Sigmoid colon (tissue), 7 donors: ENCODE results near the gene HTT. TPM values are rescaled to one million over a fixed set of nuclear protein-coding genes. Genes with fewer than 3 reads are reported as not detected.
A peak's percentile ranks its signal among the peaks of the same experiment; 100 is the strongest.

Experiments
- DNase-seq: peaks from one replicate; pipeline ENCODE4 v3.0.0-alpha.2; 2019
- H3K27ac ChIP-seq, 4 donors: fragments of 200-600 bp; sonication (generic); one replicate each; pipeline ENCODE4 v1.5.1; 2016 to 2019; ENCODE audit warnings: mild to moderate bottlenecking in 1 of 4
- H3K27me3 ChIP-seq, 3 donors: fragments of 200-600 bp; sonication (generic); one replicate each; pipeline ENCODE4 v1.5.1; 2019; ENCODE audit warnings: mild to moderate bottlenecking in 1 of 3
- H3K36me3 ChIP-seq, 4 donors: fragments of 200-600 bp; sonication (generic); one replicate each; pipeline ENCODE4 v1.5.1; 2016 to 2019
- H3K4me1 ChIP-seq, 4 donors: fragments of 200-600 bp; sonication (generic); one replicate each; pipeline ENCODE4 v1.5.1; 2017 to 2019
- H3K4me3 ChIP-seq, 4 donors: fragments of 200-600 bp; sonication (generic); one replicate each; pipeline ENCODE4 v1.5.1; 2017 to 2019; ENCODE audit warnings: mild to moderate bottlenecking in 2 of 4, moderate library complexity in 1 of 4
- H3K9me3 ChIP-seq, 4 donors: fragments of 200-600 bp in 3 of 4; sonication (generic) in 3 of 4; one replicate each; pipeline versions ENCODE4 v1.5.1 to v1.6.1; 2013 to 2019
- CTCF ChIP-seq, 4 experiments: fragments of 450-650 bp in 3 of 4; fragments of 200-600 bp in 1 of 4; IDR thresholded peaks; one replicate each; pipeline ENCODE4 v1.5.1; 2016 to 2019; ENCODE audit warnings: antibody characterized with exemption in 4 of 4, mild to moderate bottlenecking in 3 of 4, moderate library complexity in 2 of 4
- EP300 ChIP-seq, 4 donors: sonication (generic); formaldehyde crosslinking; IDR thresholded peaks; one replicate each; pipeline ENCODE4 v1.6.1; 2017; ENCODE audit warnings: antibody characterized with exemption in 4 of 4
- POLR2A ChIP-seq, 2 donors: fragments of 450-650 bp; IDR thresholded peaks; one replicate each; pipeline ENCODE4 v1.6.1; 2016; ENCODE audit warnings: antibody characterized with exemption in 2 of 2, mild to moderate bottlenecking in 2 of 2, moderate library complexity in 2 of 2
- POLR2AphosphoS5 ChIP-seq, 4 donors: sonication (generic); formaldehyde crosslinking; IDR thresholded peaks; one replicate each; pipeline ENCODE4 v1.6.1; 2017; ENCODE audit warnings: antibody characterized with exemption in 4 of 4
- WGBS, 2 donors: extraction: QIAGEN DNeasy Blood & Tissue Kit; methylation state at CpG; one replicate each; pipeline ENCODE4 v1.1.7; 2013; 5-methylcytosine and 5-hydroxymethylcytosine counted together
- intact Hi-C: fragments of 100-400 bp; cut with DNase I; formaldehyde crosslinking; loops from one replicate; pipeline ENCODE4 v1.15.1; 2023
- polyA plus RNA-seq, 3 donors: library from polyadenylated mRNA; stranded (reverse); fragments of 200-250 nt; gene quantifications; one replicate each; pipeline ENCODE4 v1.2.3, GENCODE V29; 2013
- total RNA-seq, 4 donors: library from RNA; depleted of rRNA; stranded (reverse); fragments of >200 nt; gene quantifications; one replicate each; pipeline ENCODE4 v1.1.0, GENCODE V29; 2016
- donor health status: healthy with polysubstance abuse.
- donor health status: Bipolar disorder and iron deficiency.
- donor health status: healthy.

HTT gene
- total and polyA plus RNA-seq, 7 donors = 6.5 to 41.5 (median 22.7) TPM

DNA sequence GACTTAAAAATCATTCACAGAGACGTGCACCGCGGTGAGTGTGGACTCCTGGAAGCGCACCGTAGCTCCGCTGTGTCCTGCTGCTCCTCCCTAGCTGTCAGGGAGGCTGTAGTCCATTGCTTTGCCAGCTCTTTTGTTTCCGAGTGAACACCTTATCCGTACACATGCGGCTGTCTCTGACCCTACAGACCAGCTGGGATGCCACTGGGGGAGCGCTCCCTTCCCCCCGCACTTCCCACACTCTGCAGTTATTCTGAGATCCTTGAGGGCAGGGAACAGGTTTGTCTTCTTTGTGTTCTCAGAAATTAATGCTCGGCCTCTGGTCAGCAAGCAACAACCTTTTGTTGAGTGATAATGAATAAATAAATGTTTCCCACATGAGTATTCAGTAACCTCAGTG, 140.8 kb downstream of the HTT start:
- intact Hi-C loops = no loop called here
- 96% methylated on average over 12 of the region's 12 CpGs for WGBS, 2 donors
- peak; percentile 26 for DNase-seq
- no peak overlapping the region for H3K27ac ChIP-seq
- H3K4me1 ChIP-seq = no peaks in the 10 kb centered on the region
- H3K27me3 ChIP-seq = no peaks in the 10 kb centered on the region
- H3K4me3 ChIP-seq = no peak overlapping the region
- H3K36me3 ChIP-seq = peaks cover 32 to 90% (median 66%) of the 10 kb centered on the region in 4 donors
- TF ChIP-seq POLR2A (IDR thresholded peaks at IDR 0.05) = no peak
- no peak for TF ChIP-seq CTCF (IDR thresholded peaks at IDR 0.05)
- TF ChIP-seq POLR2AphosphoS5 (IDR thresholded peaks at IDR 0.05) = no peak
- no peak for TF ChIP-seq EP300 (IDR thresholded peaks at IDR 0.05)
- H3K9me3 ChIP-seq = no peaks in the 10 kb centered on the region

GRCh38 chr4:3215733-3216132, 141.3 kb downstream of the HTT start:
- H3K4me1 ChIP-seq = no peaks in the 10 kb centered on the region
- H3K36me3 ChIP-seq = peaks cover 32 to 90% (median 65%) of the 10 kb centered on the region in 4 donors
- H3K27me3 ChIP-seq = no peaks in the 10 kb centered on the region
- TF ChIP-seq POLR2AphosphoS5 (IDR thresholded peaks at IDR 0.05) (no peak), EP300 (IDR thresholded peaks at IDR 0.05) (no peak)
- H3K4me3 ChIP-seq = no peak overlapping the region
- 97% methylated on average over 4 of the region's 4 CpGs for WGBS, 2 donors
- H3K27ac ChIP-seq = no peak overlapping the region
- intact Hi-C loops = no loop called here
- no peaks in the 10 kb centered on the region for H3K9me3 ChIP-seq
- peak; percentile 36 for DNase-seq

- TF ChIP-seq CTCF (IDR thresholded peaks at IDR 0.05) = no peak
- TF ChIP-seq POLR2AphosphoS5 (IDR thresholded peaks at IDR 0.05) = no peak
- no peak for TF ChIP-seq POLR2A (IDR thresholded peaks at IDR 0.05)
- no peak for TF ChIP-seq EP300 (IDR thresholded peaks at IDR 0.05)
Measured at GRCh38 chr4:3217266-3217665, 142.8 kb downstream of the HTT start.

DNA sequence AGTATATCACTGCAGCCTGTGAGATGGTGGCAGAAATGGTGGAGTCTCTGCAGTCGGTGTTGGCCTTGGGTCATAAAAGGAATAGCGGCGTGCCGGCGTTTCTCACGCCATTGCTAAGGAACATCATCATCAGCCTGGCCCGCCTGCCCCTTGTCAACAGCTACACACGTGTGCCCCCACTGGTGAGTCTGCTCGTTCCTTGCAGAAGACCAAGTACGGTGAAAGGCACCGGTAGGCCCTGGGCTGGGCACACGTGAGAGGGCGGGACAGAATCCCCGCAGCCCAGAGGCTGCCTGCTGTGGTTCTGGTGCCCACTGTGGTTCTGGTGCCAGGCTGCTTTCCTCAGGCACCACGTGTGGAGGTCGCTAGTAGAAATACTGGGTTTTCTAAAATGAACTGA, 143.3 kb downstream of the HTT start:
- H3K27me3 ChIP-seq = no peaks in the 10 kb centered on the region
- H3K9me3 ChIP-seq = no peaks in the 10 kb centered on the region
- no peak overlapping the region for H3K27ac ChIP-seq
- peak; percentile 44 for DNase-seq
- H3K4me1 ChIP-seq = no peaks in the 10 kb centered on the region
- H3K4me3 ChIP-seq = no peak overlapping the region
- 94 to 96% methylated on average over 16 of the region's 16 CpGs for WGBS, 2 donors
- intact Hi-C loops = no loop called here
- H3K36me3 ChIP-seq = peaks cover 26 to 97% (median 68%) of the 10 kb centered on the region in 4 donors
- TF ChIP-seq EP300 (IDR thresholded peaks at IDR 0.05) (no peak), CTCF (IDR thresholded peaks at IDR 0.05) (no peak), POLR2A (IDR thresholded peaks at IDR 0.05) (no peak), POLR2AphosphoS5 (IDR thresholded peaks at IDR 0.05) (no peak)

More at GRCh38 chr4:3217266-3217665, 142.8 kb downstream of the HTT start:
- DNase-seq = peak; percentile 32
- Histone ChIP-seq H3K36me3 (peaks cover 29 to 97% (median 66%) of the 10 kb centered on the region in 4 donors), H3K4me3 (no peak overlapping the region), H3K27ac (no peak overlapping the region), H3K9me3 (no peaks in the 10 kb centered on the region), H3K4me1 (no peaks in the 10 kb centered on the region), H3K27me3 (no peaks in the 10 kb centered on the region)
- intact Hi-C loops = no loop called here
- 91 to 94% methylated on average over 2 of the region's 2 CpGs for WGBS, 2 donors

GRCh38 chr4:3218824-3219760, 144.6 kb downstream of the HTT start:
- peaks cover 18 to 97% (median 67%) of the 10 kb centered on the region in 4 donors for H3K36me3 ChIP-seq
- no peak overlapping the region for H3K4me3 ChIP-seq
- no peaks in the 10 kb centered on the region for H3K9me3 ChIP-seq
- intact Hi-C loops = no loop called here
- H3K27me3 ChIP-seq = no peaks in the 10 kb centered on the region
- H3K4me1 ChIP-seq = no peaks in the 10 kb centered on the region
- no peak overlapping the region for H3K27ac ChIP-seq
- TF ChIP-seq POLR2AphosphoS5 (IDR thresholded peaks at IDR 0.05) = no peak
- no peak for TF ChIP-seq POLR2A (IDR thresholded peaks at IDR 0.05)
- peak; percentile 26 for DNase-seq
- 96% methylated on average over 20 of the region's 20 CpGs for WGBS, 2 donors
